ENCODE results near the gene MT4. TPM values are rescaled to one million over a fixed set of nuclear protein-coding genes. Genes with fewer than 3 reads are reported as not detected.

MT4 gene
- polyA plus RNA-seq, 6 donors from 2014 or later: not detected

DNA sequence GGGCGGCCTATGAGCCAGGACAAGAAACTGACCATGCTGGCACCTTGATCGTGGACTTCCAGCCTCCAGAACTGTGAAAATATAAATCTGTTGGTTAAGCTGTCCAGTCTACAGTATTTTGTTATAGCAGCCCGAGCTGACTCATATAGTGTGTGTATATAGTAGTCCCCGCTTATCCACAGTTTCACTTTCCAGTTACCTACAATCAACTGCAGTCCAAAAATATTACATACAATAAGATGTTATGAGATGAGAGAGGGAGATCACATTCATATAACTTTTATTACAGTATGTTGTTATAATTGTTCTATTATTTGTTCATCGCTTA lies 29.4 kb downstream of the MT4 start:
- H3K4me3 Mint-ChIP-seq: no peak overlapping the region
- H3K27ac Mint-ChIP-seq: no peak overlapping the region
- DNase-seq: no peak
- ATAC-seq (ENCODE audit: low read depth in 2 of 2): no peak
- no peaks in the 10 kb centered on the region for H3K36me3 Mint-ChIP-seq
- H3K4me1 Mint-ChIP-seq: peaks cover 8 to 12% (median 8%) of the 10 kb centered on the region in 3 donors
- peaks cover 35 to 67% (median 41%) of the 10 kb centered on the region in 3 donors for H3K27me3 Mint-ChIP-seq
- peaks cover 0 to 23% (median 6%) of the 10 kb centered on the region in 7 donors for H3K9me3 Mint-ChIP-seq

DNA sequence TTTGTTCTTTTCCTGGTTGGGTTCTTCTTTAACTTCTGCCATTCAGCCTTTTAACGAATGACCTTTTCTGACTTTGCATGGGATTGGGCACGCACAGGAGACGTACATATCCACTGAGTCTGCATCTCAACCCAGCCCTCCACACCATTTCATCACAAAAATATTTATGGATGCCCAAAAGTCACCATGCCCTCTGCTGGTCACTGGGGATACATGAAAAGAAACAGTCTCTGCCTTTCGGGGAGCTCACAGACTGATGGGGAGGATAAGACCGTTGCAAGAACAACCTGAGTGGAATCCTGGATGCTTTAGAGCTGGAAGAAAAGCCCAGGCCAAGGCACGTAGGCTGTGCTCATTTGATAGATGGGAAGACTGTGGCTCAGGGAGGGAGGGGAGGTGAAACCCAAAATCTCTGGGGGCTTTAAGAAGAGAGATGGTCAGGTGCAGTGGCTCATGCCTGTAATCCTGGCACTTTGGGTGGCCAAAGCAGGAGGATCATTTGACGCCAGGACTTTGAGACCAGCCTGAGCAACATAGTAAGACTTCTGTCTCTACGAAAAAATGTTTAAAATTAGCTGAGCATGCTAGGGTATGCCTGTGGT lies 35.6 kb downstream of the MT4 start:
- H3K27me3 Mint-ChIP-seq: peaks cover 18 to 53% (median 35%) of the 10 kb centered on the region in 3 donors
- H3K27ac Mint-ChIP-seq: peak overlapping the region in 1 of 6 donors; percentile 19
- peaks cover 0 to 6% (median 2%) of the 10 kb centered on the region in 7 donors for H3K9me3 Mint-ChIP-seq

DNA sequence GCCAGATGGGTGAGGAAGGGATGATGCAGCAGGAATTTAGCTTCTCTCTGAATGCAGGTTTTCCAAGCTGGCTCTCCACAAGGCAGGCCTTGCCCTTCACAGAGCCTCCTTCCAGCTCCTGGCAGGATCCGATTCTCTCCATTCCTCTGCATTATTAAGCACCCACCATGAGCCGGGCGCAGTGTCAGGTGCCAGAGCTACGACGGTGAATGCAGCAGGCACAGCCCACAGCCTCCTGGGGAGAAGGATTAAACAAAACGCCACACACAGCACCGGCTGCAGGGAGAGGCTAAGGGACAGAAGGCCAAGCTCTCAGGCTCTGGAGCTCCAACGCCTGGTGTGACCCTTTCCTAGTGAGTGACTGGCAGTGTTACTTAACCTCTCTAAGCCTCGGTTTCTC lies 36.5 kb downstream of the MT4 start:
- H3K27me3 Mint-ChIP-seq: peaks cover 18 to 53% (median 35%) of the 10 kb centered on the region in 3 donors
- ATAC-seq (ENCODE audit: low read depth in 2 of 2): no peak
- peaks cover 0 to 6% (median 2%) of the 10 kb centered on the region in 7 donors for H3K9me3 Mint-ChIP-seq
- no peaks in the 10 kb centered on the region for H3K36me3 Mint-ChIP-seq
- H3K4me1 Mint-ChIP-seq: peaks cover 0 to 6% (median 4%) of the 10 kb centered on the region in 3 donors
- no peak overlapping the region for H3K27ac Mint-ChIP-seq
- no peak for DNase-seq
- H3K4me3 Mint-ChIP-seq: no peak overlapping the region

More for the DNA sequence above, 35.6 kb downstream of the MT4 start:
- no peaks in the 10 kb centered on the region for H3K36me3 Mint-ChIP-seq
- DNase-seq (peak; percentile 18), ATAC-seq (ENCODE audit: low read depth in 2 of 2) (peak; percentile 54 to 63)
- peaks cover 0 to 6% (median 4%) of the 10 kb centered on the region in 3 donors for H3K4me1 Mint-ChIP-seq
- H3K4me3 Mint-ChIP-seq: peak overlapping the region in 1 of 8 donors; percentile 27

DNA sequence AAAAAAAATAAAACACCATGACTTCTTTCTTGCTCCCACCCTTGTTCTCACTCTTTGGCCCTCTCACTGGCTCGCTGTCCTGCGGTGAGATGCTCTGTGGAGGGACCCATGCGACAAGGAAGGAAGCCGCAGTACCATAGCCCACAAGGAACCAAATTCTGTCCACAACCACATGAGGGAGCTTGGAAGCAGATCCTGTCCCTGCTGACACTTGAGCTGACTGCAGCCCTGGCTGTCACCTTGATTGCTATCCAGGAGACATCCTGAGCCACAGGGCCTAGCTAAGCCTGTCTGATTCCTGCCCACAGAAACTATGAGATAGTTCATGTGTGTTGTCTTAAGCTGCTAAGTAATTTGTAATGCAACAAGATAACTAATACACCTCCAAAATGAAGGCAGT lies 38.7 kb downstream of the MT4 start:
- ATAC-seq (ENCODE audit: low read depth in 2 of 2) (no peak), DNase-seq (no peak)
- Mint-ChIP-seq H3K27me3 (peaks cover 15 to 34% (median 24%) of the 10 kb centered on the region in 3 donors), H3K27ac (no peak overlapping the region), H3K4me1 (peaks cover 13 to 23% (median 16%) of the 10 kb centered on the region in 3 donors), H3K9me3 (peaks cover 0 to 3% (median 0%) of the 10 kb centered on the region in 7 donors), H3K4me3 (no peak overlapping the region), H3K36me3 (no peaks in the 10 kb centered on the region)

DNA sequence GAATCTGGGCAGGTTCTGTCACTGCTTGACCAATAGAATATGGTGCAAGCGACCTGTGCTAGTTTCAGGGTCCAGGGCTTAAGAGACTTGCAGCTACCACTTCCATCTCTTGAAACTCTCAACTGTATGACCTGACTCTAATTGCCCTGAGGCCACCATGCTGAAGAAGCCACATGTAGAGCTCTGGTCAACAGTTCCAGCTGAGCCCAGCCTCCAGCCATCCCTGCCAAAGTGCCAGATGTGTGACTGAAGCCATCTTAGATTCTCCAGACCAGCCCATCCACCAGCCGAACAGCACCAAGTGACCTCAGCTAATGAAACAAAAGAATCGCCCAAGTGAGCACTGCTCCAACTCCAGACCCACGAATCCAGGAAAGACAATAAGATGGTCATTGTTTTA lies 40.1 kb downstream of the MT4 start:
- no peak overlapping the region for H3K4me3 Mint-ChIP-seq
- H3K36me3 Mint-ChIP-seq: no peaks in the 10 kb centered on the region
- peaks cover 0 to 3% (median 0%) of the 10 kb centered on the region in 7 donors for H3K9me3 Mint-ChIP-seq
- H3K4me1 Mint-ChIP-seq: peaks cover 24 to 36% (median 30%) of the 10 kb centered on the region in 3 donors
- ATAC-seq (ENCODE audit: low read depth in 2 of 2) (no peak), DNase-seq (no peak)
- H3K27ac Mint-ChIP-seq: no peak overlapping the region
- peaks cover 15 to 30% (median 22%) of the 10 kb centered on the region in 3 donors for H3K27me3 Mint-ChIP-seq

DNA sequence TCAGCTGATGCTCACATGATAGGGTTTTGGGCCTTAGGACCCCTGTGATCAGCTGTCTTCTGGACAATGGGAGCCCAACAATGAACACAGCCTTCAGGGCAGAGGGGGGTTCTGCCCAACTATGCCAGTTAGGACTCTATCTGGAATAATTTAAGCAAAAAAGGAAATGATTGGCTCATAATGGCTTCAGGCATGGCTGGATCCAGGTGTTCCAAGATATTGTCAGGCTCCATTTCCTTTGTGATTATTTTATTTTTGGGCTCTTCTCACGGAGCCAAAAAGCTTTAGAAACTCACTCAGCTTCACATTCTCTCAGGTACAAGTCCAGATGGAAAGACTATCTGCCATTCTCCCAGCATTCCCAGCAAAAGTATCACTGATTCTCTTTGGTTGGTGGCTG lies 40.6 kb downstream of the MT4 start:
- Mint-ChIP-seq H3K27me3 (peaks cover 10 to 25% (median 17%) of the 10 kb centered on the region in 3 donors), H3K9me3 (peaks cover 0 to 3% (median 0%) of the 10 kb centered on the region in 7 donors), H3K27ac (no peak overlapping the region), H3K36me3 (no peaks in the 10 kb centered on the region), H3K4me3 (no peak overlapping the region), H3K4me1 (peaks cover 26 to 38% (median 35%) of the 10 kb centered on the region in 3 donors)
- DNase-seq: no peak
- no peak for ATAC-seq (ENCODE audit: low read depth in 2 of 2)

DNA sequence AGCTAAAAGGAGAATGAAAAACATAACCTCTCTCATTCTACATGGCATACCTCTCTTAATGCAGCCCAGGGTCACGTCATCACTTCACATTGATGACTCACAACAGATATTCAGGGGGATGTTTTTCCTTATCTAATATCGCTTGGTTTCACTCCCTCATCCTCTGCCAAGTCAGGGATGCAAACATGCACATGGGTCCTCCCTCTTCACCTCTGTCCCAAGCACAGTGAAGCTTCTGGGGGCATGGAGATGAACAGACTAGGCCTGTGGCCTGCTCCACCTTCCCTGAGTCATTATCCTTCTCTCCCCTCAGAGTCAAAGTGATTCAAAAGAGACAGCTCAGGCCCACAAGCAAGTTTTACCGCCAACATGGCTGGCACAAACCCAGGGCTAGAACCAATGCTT lies 41.2 kb downstream of the MT4 start:
- Mint-ChIP-seq H3K4me3 (no peak overlapping the region), H3K27me3 (peaks cover 8 to 19% (median 11%) of the 10 kb centered on the region in 3 donors), H3K9me3 (peaks cover 0 to 3% (median 0%) of the 10 kb centered on the region in 7 donors), H3K4me1 (peaks cover 30 to 41% (median 40%) of the 10 kb centered on the region in 3 donors), H3K36me3 (no peaks in the 10 kb centered on the region), H3K27ac (peak overlapping the region in 2 of 6 donors; percentile 65 to 70)
- ATAC-seq (ENCODE audit: low read depth in 2 of 2) (no peak), DNase-seq (no peak)

DNA sequence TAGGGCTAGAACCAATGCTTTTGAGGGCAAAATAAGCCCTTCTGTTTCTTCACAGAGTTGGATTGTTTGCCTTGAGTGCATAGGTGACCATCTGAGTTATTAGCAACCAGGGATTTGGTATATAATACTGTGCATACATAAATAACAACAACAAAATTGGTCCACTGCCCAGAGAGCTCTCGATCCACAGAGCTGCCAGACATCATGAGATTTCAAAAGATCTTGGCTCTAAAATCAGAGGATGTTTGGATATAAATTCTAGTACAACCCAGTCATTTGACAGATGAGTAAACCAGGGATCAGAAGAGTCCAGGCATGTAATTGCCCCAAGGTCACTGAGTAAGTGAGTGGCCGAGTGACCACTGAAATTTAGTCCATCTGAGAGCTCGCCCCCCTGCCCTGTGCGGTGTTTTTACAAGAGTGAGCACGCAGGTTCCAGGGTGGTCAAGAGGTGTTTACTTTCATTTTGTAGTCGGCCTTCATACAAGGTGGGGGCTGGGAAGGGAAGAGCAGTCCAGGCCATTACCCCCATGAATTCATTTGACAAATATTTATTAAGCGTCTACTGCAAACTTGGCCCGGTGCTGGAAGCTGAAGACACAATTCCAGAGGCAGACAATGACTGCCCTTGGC lies 41.7 kb downstream of the MT4 start:
- peaks cover 33 to 46% (median 43%) of the 10 kb centered on the region in 3 donors for H3K4me1 Mint-ChIP-seq
- peaks cover 7 to 14% (median 8%) of the 10 kb centered on the region in 3 donors for H3K27me3 Mint-ChIP-seq
- no peak for DNase-seq
- no peak for ATAC-seq (ENCODE audit: low read depth in 2 of 2)
- H3K36me3 Mint-ChIP-seq: no peaks in the 10 kb centered on the region
- peak overlapping the region in 3 of 6 donors; percentile 22 to 70 (median 65) for H3K27ac Mint-ChIP-seq
- H3K9me3 Mint-ChIP-seq: peaks cover 0 to 3% (median 0%) of the 10 kb centered on the region in 7 donors
- H3K4me3 Mint-ChIP-seq: peak overlapping the region in 5 of 8 donors; percentile 8 to 68 (median 28)

DNA sequence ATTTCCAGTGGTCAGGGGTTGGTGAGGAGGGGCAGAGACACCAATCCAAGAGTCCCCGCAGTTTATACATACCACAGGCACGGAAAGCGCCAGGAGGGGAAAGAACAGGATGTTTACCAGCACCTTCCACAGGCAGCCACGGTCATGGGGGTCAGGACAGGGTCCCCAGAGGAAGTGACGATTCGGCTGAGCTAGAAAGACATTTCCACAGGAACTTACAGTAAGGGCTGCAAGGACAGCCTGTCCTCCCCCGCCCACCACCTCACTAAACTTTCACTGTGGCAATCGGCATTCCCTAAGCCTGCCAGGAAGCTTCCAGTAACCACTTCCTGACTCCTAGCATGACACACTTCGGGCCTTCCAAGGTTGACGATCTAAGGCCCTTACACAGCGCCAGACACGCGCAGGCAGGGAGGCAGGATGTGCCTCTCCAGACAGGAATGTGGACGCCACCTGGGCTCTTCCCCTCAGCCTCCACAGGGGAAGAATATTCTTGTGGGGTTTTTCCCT lies 42.3 kb downstream of the MT4 start:
- no peaks in the 10 kb centered on the region for H3K36me3 Mint-ChIP-seq
- H3K27me3 Mint-ChIP-seq: peaks cover under 1 to 8% (median 8%) of the 10 kb centered on the region in 3 donors
- H3K27ac Mint-ChIP-seq: peak overlapping the region in 2 of 6 donors; percentile 23 to 65
- ATAC-seq (ENCODE audit: low read depth in 2 of 2) (no peak), DNase-seq (no peak)
- H3K9me3 Mint-ChIP-seq: peaks cover 0 to 3% (median 0%) of the 10 kb centered on the region in 7 donors
- H3K4me1 Mint-ChIP-seq: peaks cover 33 to 46% (median 43%) of the 10 kb centered on the region in 3 donors
- peak overlapping the region in 6 of 8 donors; percentile 22 to 92 (median 76) for H3K4me3 Mint-ChIP-seq

DNA sequence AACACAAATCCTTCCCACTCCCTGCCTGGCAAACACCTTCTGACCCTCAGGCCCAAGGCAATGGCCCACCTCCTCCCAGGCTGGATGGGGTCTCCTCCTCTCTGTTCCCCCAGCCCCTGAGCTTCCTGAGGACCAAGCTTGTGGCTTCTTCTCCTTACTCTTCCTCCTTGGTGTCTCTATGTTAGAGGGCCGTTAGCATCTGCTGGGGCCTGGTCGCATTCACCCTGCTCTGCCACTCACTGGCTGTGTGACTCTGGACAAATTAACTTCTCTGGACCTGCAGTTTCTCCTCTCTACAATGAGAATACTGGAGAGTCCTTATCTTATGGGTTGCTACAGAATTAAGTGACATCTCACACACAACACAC lies 42.8 kb downstream of the MT4 start:
- H3K36me3 Mint-ChIP-seq: no peaks in the 10 kb centered on the region
- H3K4me1 Mint-ChIP-seq: peaks cover 33 to 46% (median 43%) of the 10 kb centered on the region in 3 donors
- H3K4me3 Mint-ChIP-seq: peak overlapping the region; percentile 30 to 92 (median 86)
- H3K27me3 Mint-ChIP-seq: peaks cover 0 to 8% (median 5%) of the 10 kb centered on the region in 3 donors
- peaks cover 0 to 3% (median 0%) of the 10 kb centered on the region in 7 donors for H3K9me3 Mint-ChIP-seq
- ATAC-seq (ENCODE audit: low read depth in 2 of 2): no peak
- DNase-seq: no peak
- peak overlapping the region in 3 of 6 donors; percentile 23 to 96 (median 35) for H3K27ac Mint-ChIP-seq

DNA sequence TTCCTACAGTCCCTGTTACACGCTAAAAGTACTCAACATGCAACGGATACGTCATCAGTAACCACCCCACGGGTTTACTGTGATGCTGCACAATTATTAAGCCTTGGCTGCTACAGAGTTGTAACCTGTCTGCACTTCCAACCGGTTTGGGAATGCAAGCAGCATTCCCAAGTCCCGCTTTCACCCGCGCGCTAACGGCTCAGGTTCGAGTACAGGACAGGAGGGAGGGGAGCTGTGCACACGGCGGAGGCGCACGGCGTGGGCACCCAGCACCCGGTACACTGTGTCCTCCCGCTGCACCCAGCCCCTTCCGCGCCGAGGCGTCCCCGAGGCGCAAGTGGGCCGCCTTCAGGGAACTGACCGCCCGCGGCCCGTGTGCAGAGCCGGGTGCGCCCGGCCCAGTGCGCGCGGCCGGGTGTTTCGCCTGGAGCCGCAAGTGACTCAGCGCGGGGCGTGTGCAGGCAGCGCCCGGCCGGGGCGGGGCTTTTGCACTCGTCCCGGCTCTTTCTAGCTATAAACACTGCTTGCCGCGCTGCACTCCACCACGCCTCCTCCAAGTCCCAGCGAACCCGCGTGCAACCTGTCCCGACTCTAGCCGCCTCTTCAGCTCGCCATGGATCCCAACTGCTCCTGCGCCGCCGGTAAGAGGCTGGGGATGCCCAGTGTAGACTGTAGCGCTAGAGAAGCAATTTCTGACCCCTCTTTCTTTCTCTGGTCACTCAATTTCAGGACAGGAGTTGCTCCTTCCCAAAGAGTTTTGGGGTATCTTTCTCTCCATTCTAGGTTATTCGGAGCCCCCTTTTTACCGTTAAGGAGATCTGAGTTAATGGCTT lies 43.4 kb downstream of the MT4 start, which contains the start of gene MT2A:
TSS of gene MT2A (plus strand) at position 542 of the 833 bp plus-strand sequence. CDS start at position 614, 72 bp downstream.
- DNase-seq: peak; percentile 70
- H3K27ac Mint-ChIP-seq: peak within 1 kb of the TSS; percentile 35 to 96 (median 78)
- H3K9me3 Mint-ChIP-seq: peaks cover 0 to 3% (median 0%) of the 10 kb centered on the region in 7 donors
- peak; percentile 82 to 86 for ATAC-seq (ENCODE audit: low read depth in 2 of 2)
- H3K36me3 Mint-ChIP-seq: no peaks in the 10 kb centered on the region
- H3K27me3 Mint-ChIP-seq: peaks cover 0 to 8% (median 5%) of the 10 kb centered on the region in 3 donors
- H3K4me1 Mint-ChIP-seq: peaks cover 33 to 46% (median 43%) of the 10 kb centered on the region in 3 donors
- H3K4me3 Mint-ChIP-seq: peak within 1 kb of the TSS; percentile 86 to 100 (median 94)

DNA sequence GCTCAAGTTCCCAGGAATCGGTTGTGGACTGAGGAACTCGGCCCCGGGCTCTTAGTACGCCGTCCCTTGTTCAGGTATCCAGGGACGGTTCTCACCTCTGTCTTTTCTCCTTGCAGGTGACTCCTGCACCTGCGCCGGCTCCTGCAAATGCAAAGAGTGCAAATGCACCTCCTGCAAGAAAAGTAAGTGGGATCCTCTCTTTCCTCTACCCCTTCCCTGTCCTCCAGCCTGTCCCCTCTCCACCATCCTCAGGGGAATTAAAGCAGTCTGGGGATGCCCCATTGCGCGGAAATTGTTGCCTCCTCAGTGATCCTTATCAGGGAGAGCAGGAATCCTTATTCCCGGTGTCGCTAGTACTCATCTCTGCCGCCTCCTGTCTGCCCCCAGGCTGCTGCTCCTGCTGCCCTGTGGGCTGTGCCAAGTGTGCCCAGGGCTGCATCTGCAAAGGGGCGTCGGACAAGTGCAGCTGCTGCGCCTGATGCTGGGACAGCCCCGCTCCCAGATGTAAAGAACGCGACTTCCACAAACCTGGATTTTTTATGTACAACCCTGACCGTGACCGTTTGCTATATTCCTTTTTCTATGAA lies 44.1 kb downstream of the MT4 start:
- ATAC-seq (ENCODE audit: low read depth in 2 of 2): no peak
- DNase-seq: no peak
- H3K9me3 Mint-ChIP-seq: peaks cover 0 to 3% (median 0%) of the 10 kb centered on the region in 7 donors
- H3K4me1 Mint-ChIP-seq: peaks cover 33 to 46% (median 43%) of the 10 kb centered on the region in 3 donors
- peak overlapping the region; percentile 86 to 100 (median 94) for H3K4me3 Mint-ChIP-seq
- peak overlapping the region in 4 of 6 donors; percentile 66 to 85 (median 74) for H3K27ac Mint-ChIP-seq
- H3K27me3 Mint-ChIP-seq: peaks cover 0 to 4% (median 0%) of the 10 kb centered on the region in 3 donors
- no peaks in the 10 kb centered on the region for H3K36me3 Mint-ChIP-seq
